ENCODE data around the gene THNSL1.
A peak's percentile ranks its signal among the peaks of the same experiment; 100 is the strongest.

THNSL1 gene

DNA sequence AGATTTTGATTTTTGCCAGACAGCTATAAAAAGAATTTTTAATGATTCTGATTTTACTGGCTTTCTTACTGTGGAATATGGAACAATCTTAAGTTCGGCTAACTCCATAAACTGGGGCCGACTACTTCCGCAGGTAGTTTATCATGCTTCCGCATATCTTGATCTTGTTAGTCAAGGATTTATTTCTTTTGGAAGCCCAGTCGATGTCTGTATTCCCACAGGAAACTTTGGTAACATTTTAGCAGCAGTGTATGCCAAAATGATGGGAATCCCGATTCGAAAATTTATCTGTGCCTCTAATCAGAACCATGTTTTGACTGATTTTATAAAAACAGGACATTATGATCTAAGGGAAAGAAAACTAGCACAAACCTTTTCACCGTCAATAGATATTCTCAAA, 8.1 kb downstream of the THNSL1 start:
- DNase-seq (ENCODE audit: low read depth), result peak; percentile 49
- TF ChIP-seq, protein P1, sequence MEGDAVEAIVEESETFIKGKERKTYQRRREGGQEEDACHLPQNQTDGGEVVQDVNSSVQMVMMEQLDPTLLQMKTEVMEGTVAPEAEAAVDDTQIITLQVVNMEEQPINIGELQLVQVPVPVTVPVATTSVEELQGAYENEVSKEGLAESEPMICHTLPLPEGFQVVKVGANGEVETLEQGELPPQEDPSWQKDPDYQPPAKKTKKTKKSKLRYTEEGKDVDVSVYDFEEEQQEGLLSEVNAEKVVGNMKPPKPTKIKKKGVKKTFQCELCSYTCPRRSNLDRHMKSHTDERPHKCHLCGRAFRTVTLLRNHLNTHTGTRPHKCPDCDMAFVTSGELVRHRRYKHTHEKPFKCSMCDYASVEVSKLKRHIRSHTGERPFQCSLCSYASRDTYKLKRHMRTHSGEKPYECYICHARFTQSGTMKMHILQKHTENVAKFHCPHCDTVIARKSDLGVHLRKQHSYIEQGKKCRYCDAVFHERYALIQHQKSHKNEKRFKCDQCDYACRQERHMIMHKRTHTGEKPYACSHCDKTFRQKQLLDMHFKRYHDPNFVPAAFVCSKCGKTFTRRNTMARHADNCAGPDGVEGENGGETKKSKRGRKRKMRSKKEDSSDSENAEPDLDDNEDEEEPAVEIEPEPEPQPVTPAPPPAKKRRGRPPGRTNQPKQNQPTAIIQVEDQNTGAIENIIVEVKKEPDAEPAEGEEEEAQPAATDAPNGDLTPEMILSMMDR (conservative IDR thresholded peaks at IDR 0.05; ENCODE audit: low read length), result no peak
- H3K4me3 ChIP-seq (ENCODE audit: low read length), result no peak overlapping the region

DNA sequence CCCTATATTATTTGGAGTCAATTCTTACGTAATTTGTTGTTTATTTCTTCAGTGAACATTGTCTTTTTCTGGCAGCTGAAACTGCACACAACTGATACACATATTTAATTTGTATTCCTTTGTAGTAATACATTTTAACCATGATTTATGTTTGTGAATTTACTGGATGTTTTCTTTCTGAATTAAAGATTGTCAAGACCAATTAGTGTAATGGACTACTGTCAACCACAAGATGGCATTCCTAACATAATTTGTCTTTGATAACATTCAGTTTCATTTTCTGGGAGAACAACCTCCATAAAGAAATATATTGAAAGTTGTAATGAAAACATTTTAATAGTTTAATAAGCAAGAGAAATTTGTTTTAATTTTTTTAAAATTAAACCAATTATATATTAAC, 10.1 kb downstream of the THNSL1 start:
- DNase-seq (ENCODE audit: low read depth), result peak; percentile 52
- TF ChIP-seq, protein P1 (conservative IDR thresholded peaks at IDR 0.05; ENCODE audit: low read length), result no peak
- no peak overlapping the region for H3K4me3 ChIP-seq (ENCODE audit: low read length)

DNA sequence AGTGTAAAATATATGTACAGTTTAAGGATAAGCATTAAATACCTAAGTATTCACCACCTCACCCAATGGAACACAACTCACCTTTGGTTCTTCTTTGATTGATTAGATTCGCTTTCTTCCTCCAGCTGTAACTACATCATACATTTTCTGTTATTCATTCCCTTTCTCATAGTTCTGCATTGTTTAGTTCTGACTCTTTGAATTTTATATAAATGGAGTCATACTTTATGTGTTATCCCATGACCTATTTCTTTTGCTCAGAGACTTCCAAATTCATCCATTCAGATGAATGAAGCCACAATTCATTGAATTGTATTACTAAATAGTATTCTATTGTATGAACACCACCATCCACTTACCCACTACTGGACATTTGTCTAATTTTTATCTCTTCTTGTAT, 12.3 kb downstream of the THNSL1 start:
- DNase-seq (ENCODE audit: low read depth), result no peak
- no peak overlapping the region for H3K4me3 ChIP-seq (ENCODE audit: low read length)
- TF ChIP-seq, protein P1 (conservative IDR thresholded peaks at IDR 0.05; ENCODE audit: low read length), result no peak

DNA sequence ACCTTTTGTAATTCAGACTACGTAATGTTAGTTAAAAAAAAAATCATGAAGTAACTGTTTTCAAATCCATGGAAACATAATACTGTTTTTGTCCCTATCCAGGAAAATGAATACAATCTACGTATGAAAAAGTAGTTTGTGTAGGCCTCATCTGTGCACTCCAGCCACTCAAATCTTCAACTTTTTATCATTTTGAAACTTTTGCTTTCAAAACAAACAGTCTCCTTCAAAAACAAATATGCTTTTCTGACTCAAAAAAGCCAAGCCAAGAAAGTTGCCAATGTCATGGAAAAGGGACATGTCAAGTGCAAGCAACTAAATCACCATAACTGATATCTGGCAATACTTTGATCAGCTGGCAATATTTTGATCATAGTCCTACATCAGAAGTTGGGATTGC, 13.1 kb downstream of the THNSL1 start:
- no peak overlapping the region for H3K4me3 ChIP-seq (ENCODE audit: low read length)
- no peak for DNase-seq (ENCODE audit: low read depth)
- TF ChIP-seq, protein P1 (conservative IDR thresholded peaks at IDR 0.05; ENCODE audit: low read length), result no peak

DNA sequence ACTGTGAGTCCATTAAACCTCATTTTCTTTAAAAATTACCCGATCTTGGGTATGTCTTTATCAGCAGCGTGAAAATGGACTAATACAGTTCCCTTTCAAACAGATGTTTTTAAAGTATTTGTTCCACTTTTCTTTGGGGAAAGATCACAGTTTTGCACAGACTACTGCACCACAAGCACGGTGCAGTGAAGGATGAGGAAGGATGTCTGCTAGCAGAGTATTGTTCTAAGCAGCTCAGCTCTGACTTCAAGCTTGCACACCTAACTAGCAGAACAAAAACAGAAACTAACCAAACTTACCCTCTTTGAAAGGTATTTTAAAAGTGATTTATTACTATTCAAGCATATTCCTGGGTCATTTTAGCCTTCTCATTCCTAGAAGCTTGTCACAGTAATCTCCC, 20.0 kb downstream of the THNSL1 start:
- no peak for DNase-seq (ENCODE audit: low read depth)
- H3K4me3 ChIP-seq (ENCODE audit: low read length), result no peak overlapping the region
- TF ChIP-seq, protein P1 (conservative IDR thresholded peaks at IDR 0.05; ENCODE audit: low read length), result no peak

DNA sequence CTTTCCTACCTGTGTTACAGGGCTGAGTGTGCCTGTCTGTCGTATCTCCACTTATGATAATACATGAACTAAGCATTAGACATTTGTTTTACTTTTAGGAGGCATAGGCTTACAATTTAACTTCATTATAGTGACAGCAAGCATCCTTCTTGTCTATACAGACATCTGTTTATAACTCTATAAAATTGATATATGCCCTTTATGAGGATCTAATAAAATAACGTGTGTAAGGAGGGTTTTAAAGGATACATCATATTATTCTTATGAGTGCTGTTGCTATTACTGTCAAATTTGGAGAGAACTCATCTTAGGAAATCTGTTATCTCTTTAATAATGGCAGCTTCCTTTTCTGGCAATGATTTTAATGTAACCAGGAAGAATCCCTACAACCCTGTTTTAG, 21.9 kb downstream of the THNSL1 start:
- no peak for DNase-seq (ENCODE audit: low read depth)
- no peak overlapping the region for H3K4me3 ChIP-seq (ENCODE audit: low read length)
- TF ChIP-seq, protein P1 (conservative IDR thresholded peaks at IDR 0.05; ENCODE audit: low read length), result no peak

DNA sequence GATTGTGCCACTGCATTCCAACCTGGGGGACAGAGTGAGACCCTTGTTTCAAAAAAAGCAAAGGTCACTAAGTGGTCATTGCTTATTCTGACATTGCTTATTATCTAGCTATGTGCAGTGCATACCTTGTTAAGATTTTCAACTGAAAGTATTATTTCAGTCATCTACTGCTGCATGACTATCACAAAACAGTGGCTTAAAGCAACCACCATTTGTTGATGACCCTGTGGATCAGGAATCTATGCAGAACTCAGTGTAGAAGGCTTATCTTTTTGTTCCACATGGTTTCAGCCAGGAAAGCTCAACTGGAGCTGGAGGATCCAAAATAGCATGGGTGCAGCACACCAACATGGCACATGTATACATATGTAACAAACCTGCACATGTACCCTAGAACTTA, 23.1 kb downstream of the THNSL1 start:
- TF ChIP-seq, protein P1 (conservative IDR thresholded peaks at IDR 0.05; ENCODE audit: low read length), result no peak
- DNase-seq (ENCODE audit: low read depth), result no peak
- H3K4me3 ChIP-seq (ENCODE audit: low read length), result no peak overlapping the region
